BJ (cell line): Measurements from ENCODE around the gene ZNF593. TPM values are rescaled to one million over a fixed set of nuclear protein-coding genes. Genes with fewer than 3 reads are reported as not detected.

Experiments
- CTCF ChIA-PET: fragments of 350-600 bp; formaldehyde crosslinking; extraction: SDS; loops from one replicate; lab custom pipeline; 2021; ENCODE audit warnings: antibody characterized with exemption, inconsistent platforms; lab: Yijun Ruan, JAX
- POLR2A ChIA-PET: fragments of 300-600 bp; sonication (Branson Sonifier 250); formaldehyde crosslinking; extraction: SDS; loops from one replicate; lab custom pipeline; 2021; ENCODE audit warnings: antibody characterized with exemption; lab: Charles Lee
- DNase-seq: peaks from one replicate; pipeline ENCODE4 v3.0.0-alpha.2; 2011; ENCODE audit warnings: low read depth
- H3K27me3 ChIP-seq: 2 replicates; pipeline ENCODE4 v1.6.0; 2011; ENCODE audit warnings: low read length; ENCODE audit not compliant: control insufficient read depth, insufficient read depth
- H3K36me3 ChIP-seq: 2 replicates; pipeline ENCODE4 v1.5.1; 2011; ENCODE audit warnings: low read length; ENCODE audit not compliant: control insufficient read depth, insufficient read depth
- H3K4me3 ChIP-seq: 2 replicates; pipeline ENCODE4 v1.5.1; 2011; ENCODE audit warnings: low read depth, mild to moderate bottlenecking, control low read depth, low read length
- CTCF ChIP-seq: IDR thresholded peaks from 2 replicates; pipeline ENCODE4 v1.5.1; 2011; ENCODE audit warnings: low read depth, mild to moderate bottlenecking, control low read depth, inconsistent platforms, low read length, moderate library complexity; ENCODE audit not compliant: insufficient read depth
- polyA plus RNA-seq: library from polyadenylated mRNA; depleted of rRNA; stranded (reverse); fragments of >200 nt; gene quantifications from 2 replicates; pipeline ENCODE4 v1.2.3, GENCODE V29; 2011

Gene ZNF593
- polyA plus RNA-seq, 1 experiment: 30.2 TPM

GRCh38 chr1:26142159-26142558, 27.5 kb upstream of the ZNF593 start:
- no peak for TF ChIP-seq CTCF
- H3K4me3 ChIP-seq: no peak overlapping the region
- POLR2A ChIA-PET: no interaction called here
- CTCF ChIA-PET: interaction anchor here (1.1 to 9.7 kb wide), 5 partner anchors 14 to 108 kb away, joined by 4 to 129 read pairs (median 76); no protein-coding TSS in a partner anchor
- no peak for DNase-seq
- peaks cover 6% of the 10 kb centered on the region for H3K27me3 ChIP-seq
- no peaks in the 10 kb centered on the region for H3K36me3 ChIP-seq

GRCh38 chr1:26145041-26145959, 24.4 kb upstream of the ZNF593 start:
- Histone ChIP-seq H3K36me3 (no peaks in the 10 kb centered on the region), H3K4me3 (no peak overlapping the region), H3K27me3 (peaks cover 10% of the 10 kb centered on the region)
- TF ChIP-seq CTCF: peak; percentile 78
- CTCF ChIA-PET: interaction anchor here (0.6 to 9.7 kb wide), 37 partner anchors 9 to 664 kb away, joined by 3 to 129 read pairs (median 4); partner anchors contain the start of genes CD52, EXTL1 and PDIK1L
- DNase-seq: no peak
- POLR2A ChIA-PET: no interaction called here

GRCh38 chr1:26145960-26146294, 23.8 kb upstream of the ZNF593 start:
- DNase-seq: no peak
- POLR2A ChIA-PET: no interaction called here
- CTCF ChIA-PET: interaction anchor here (1.0 to 9.7 kb wide), 20 partner anchors 10 to 243 kb away, joined by 3 to 129 read pairs (median 6); partner anchors contain the start of genes CD52 and PDIK1L
- TF ChIP-seq CTCF: no peak
- Histone ChIP-seq H3K4me3 (no peak overlapping the region), H3K36me3 (no peaks in the 10 kb centered on the region), H3K27me3 (peaks cover 14% of the 10 kb centered on the region)

GRCh38 chr1:26148887-26149286, 20.8 kb upstream of the ZNF593 start:
- POLR2A ChIA-PET: no interaction called here
- no peak for DNase-seq
- no peak for TF ChIP-seq CTCF
- Histone ChIP-seq H3K27me3 (peaks cover 21% of the 10 kb centered on the region), H3K36me3 (no peaks in the 10 kb centered on the region), H3K4me3 (no peak overlapping the region)
- CTCF ChIA-PET: interaction anchor here (0.5 to 1.3 kb wide), 3 partner anchors 15 to 114 kb away, joined by 3 to 4 read pairs (median 4); no protein-coding TSS in a partner anchor

- ChIA-PET CTCF (interaction anchor here (1.8 to 5.7 kb wide), 2 partner anchors 9 to 10 kb away, joined by 10 to 51 read pairs; no protein-coding TSS in a partner anchor), POLR2A (no interaction called here)
- Histone ChIP-seq H3K36me3 (no peaks in the 10 kb centered on the region), H3K4me3 (no peak overlapping the region), H3K27me3 (peaks cover 30% of the 10 kb centered on the region)
- DNase-seq: no peak
- TF ChIP-seq CTCF: no peak
Measured at GRCh38 chr1:26153966-26154532, 15.7 kb upstream of the ZNF593 start.
